Neuronal stem cell (in vitro differentiated cells): ENCODE measurements around the gene ARL14EP.

ENCODE experiments used
- DNase-seq: peaks from one replicate; pipeline ENCODE4 v3.0.0-alpha.2; 2013; ENCODE audit warnings: low spot score
- H2AFZ ChIP-seq: one replicate; pipeline ENCODE4 v1.6.1; 2013; ENCODE audit warnings: mild to moderate bottlenecking, low read length, inconsistent platforms
- H2AK5ac ChIP-seq: 2 replicates; pipeline ENCODE4 v1.6.1; 2013; ENCODE audit warnings: low read depth, mild to moderate bottlenecking, inconsistent platforms, low read length, moderate library complexity, mixed read lengths
- H2BK120ac ChIP-seq: 2 replicates; pipeline ENCODE4 v1.6.1; 2013; ENCODE audit warnings: low read depth, mild to moderate bottlenecking, inconsistent platforms, low read length, moderate library complexity, mixed read lengths
- H2BK12ac ChIP-seq: one replicate; pipeline ENCODE4 v1.6.1; 2013; ENCODE audit warnings: low read length, inconsistent platforms
- H2BK15ac ChIP-seq: 2 replicates; pipeline ENCODE4 v1.6.1; 2013; ENCODE audit warnings: mild to moderate bottlenecking, low read length, inconsistent platforms, mixed read lengths
- H2BK5ac ChIP-seq: one replicate; pipeline ENCODE4 v1.6.1; 2013; ENCODE audit warnings: inconsistent platforms, mild to moderate bottlenecking, low read length, moderate library complexity
- H3K14ac ChIP-seq: one replicate; pipeline ENCODE4 v1.6.1; 2013; ENCODE audit warnings: low read length, inconsistent platforms
- H3K18ac ChIP-seq: 2 replicates; pipeline ENCODE4 v1.6.1; 2013; ENCODE audit warnings: low read length, inconsistent platforms
- H3K23ac ChIP-seq: 2 replicates; pipeline ENCODE4 v1.6.1; 2013; ENCODE audit warnings: low read depth, mild to moderate bottlenecking, mixed read lengths, low read length, inconsistent platforms; ENCODE audit not compliant: poor library complexity
- H3K27ac ChIP-seq: replicated peaks from 3 replicates; pipeline ENCODE4 v1.5.1; 2013; ENCODE audit warnings: low read length, inconsistent platforms
- H3K27me3 ChIP-seq, 3 experiments: 2 replicates each; pipeline ENCODE4 v1.6.1; 2013; ENCODE audit warnings: low read length in 3 of 3, mild to moderate bottlenecking in 2 of 3, inconsistent platforms in 1 of 3, low read depth in 1 of 3, mixed read lengths in 1 of 3, moderate library complexity in 1 of 3; ENCODE audit not compliant: control insufficient read depth in 3 of 3, insufficient read depth in 3 of 3
- H3K36me3 ChIP-seq, 2 donors: replicated peaks in 1 of 2; 2 replicates each; pipeline ENCODE4 v1.6.1; 2013; ENCODE audit warnings: low read length in 2 of 2; ENCODE audit not compliant: control insufficient read depth in 2 of 2, insufficient read depth in 2 of 2
- H3K4ac ChIP-seq: 2 replicates; pipeline ENCODE4 v1.6.1; 2013; ENCODE audit warnings: inconsistent platforms, mild to moderate bottlenecking, low read length, moderate library complexity
- H3K4me1 ChIP-seq, 2 donors: 1 replicate in 1 of 2; 2 replicates in 1 of 2; pipeline ENCODE4 v1.6.1; 2013; ENCODE audit warnings: low read length in 2 of 2, low read depth in 1 of 2; ENCODE audit not compliant: control insufficient read depth in 2 of 2, insufficient read depth in 1 of 2
- H3K4me2 ChIP-seq: one replicate; pipeline ENCODE4 v1.6.1; 2013; ENCODE audit warnings: mild to moderate bottlenecking, low read length, inconsistent platforms; ENCODE audit not compliant: insufficient read depth, poor library complexity, severe bottlenecking
- H3K4me3 ChIP-seq, 2 donors: 2 replicates each; pipeline ENCODE4 v1.5.1; 2013; ENCODE audit warnings: low read length in 2 of 2, mild to moderate bottlenecking in 2 of 2, inconsistent platforms in 1 of 2, moderate library complexity in 1 of 2
- H3K79me1 ChIP-seq: one replicate; pipeline ENCODE4 v1.6.1; 2013; ENCODE audit warnings: low read depth, mild to moderate bottlenecking, inconsistent platforms, low read length, moderate library complexity
- H3K9ac ChIP-seq: one replicate; pipeline ENCODE4 v1.6.1; 2013; ENCODE audit warnings: mild to moderate bottlenecking, low read depth, low read length, inconsistent platforms; ENCODE audit not compliant: poor library complexity
- H3K9me3 ChIP-seq, 2 donors: replicated peaks in 1 of 2; 2 replicates each; pipeline versions ENCODE3 to v1.6.1; 2013; ENCODE audit warnings: low read length in 2 of 2, mild to moderate bottlenecking in 2 of 2, inconsistent platforms in 1 of 2, low read depth in 1 of 2, mixed read lengths in 1 of 2, moderate library complexity in 1 of 2; ENCODE audit not compliant: control insufficient read depth in 2 of 2, insufficient read depth in 1 of 2
- H4K8ac ChIP-seq: one replicate; pipeline ENCODE4 v1.6.1; 2013; ENCODE audit warnings: low read depth, mild to moderate bottlenecking, inconsistent platforms, low read length, moderate library complexity
- H4K91ac ChIP-seq: one replicate; pipeline ENCODE4 v1.6.1; 2013; ENCODE audit warnings: low read length, low read depth, mild to moderate bottlenecking, inconsistent platforms; ENCODE audit not compliant: poor library complexity
- WGBS, 2 donors: extraction: QIAGEN DNeasy Blood & Tissue Kit; methylation state at CpG; one replicate each; pipeline ENCODE4 v1.1.7; 2013; ENCODE audit warnings: missing lambda C conversion rate in 2 of 2, mixed read lengths in 1 of 2; ENCODE audit not compliant: insufficient read length in 2 of 2, insufficient replicate concordance in 1 of 2; ENCODE audit errors: extremely low coverage in 2 of 2; 5-methylcytosine and 5-hydroxymethylcytosine counted together

ARL14EP gene

GRCh38 chr11:30368394-30368793, 45.5 kb downstream of the ARL14EP start:
- Histone ChIP-seq H2BK12ac (no peak overlapping the region), H4K91ac (no peak overlapping the region), H3K36me3 (no peaks in the 10 kb centered on the region), H3K4me1 (peaks cover 0 to 11% of the 10 kb centered on the region in 2 donors), H4K8ac (no peak overlapping the region), H3K14ac (no peak overlapping the region), H2AFZ (no peak overlapping the region), H3K4me2 (no peak overlapping the region), H2AK5ac (no peak overlapping the region), H3K79me1 (no peaks in the 10 kb centered on the region), H3K4ac (no peak overlapping the region), H3K9ac (no peak overlapping the region), H3K9me3 (peaks cover 0 to 4% of the 10 kb centered on the region in 2 donors), H3K4me3 (no peak overlapping the region), H2BK120ac (no peak overlapping the region), H3K18ac (no peak overlapping the region), H3K27me3 (peaks cover 0 to 4% (median 0%) of the 10 kb centered on the region in 3 experiments), H2BK15ac (no peak overlapping the region), H3K23ac (no peak overlapping the region), H2BK5ac (no peak overlapping the region), H3K27ac (no peak overlapping the region)
- WGBS, 2 donors = no CpG with 5 or more reads among the region's 4 CpGs
- no peak for DNase-seq

- H3K23ac ChIP-seq = no peak overlapping the region
- H2BK5ac ChIP-seq = no peak overlapping the region
- no peak overlapping the region for H3K14ac ChIP-seq
- no peak overlapping the region for H3K27ac ChIP-seq
- H4K8ac ChIP-seq = no peak overlapping the region
- H3K4ac ChIP-seq = no peak overlapping the region
- H2AFZ ChIP-seq = no peak overlapping the region
- H2AK5ac ChIP-seq = no peak overlapping the region
- DNase-seq = no peak
- no peak overlapping the region for H2BK15ac ChIP-seq
- no peaks in the 10 kb centered on the region for H3K79me1 ChIP-seq
- no peak overlapping the region for H3K4me2 ChIP-seq
- H3K4me1 ChIP-seq = no peaks in the 10 kb centered on the region
- no peak overlapping the region for H4K91ac ChIP-seq
- H3K27me3 ChIP-seq = peaks cover 0 to 4% (median 0%) of the 10 kb centered on the region in 3 experiments
- no peak overlapping the region for H2BK120ac ChIP-seq
- no peak overlapping the region for H3K9ac ChIP-seq
- no peak overlapping the region for H2BK12ac ChIP-seq
- H3K36me3 ChIP-seq = no peaks in the 10 kb centered on the region
- peaks cover 0 to 4% of the 10 kb centered on the region in 2 donors for H3K9me3 ChIP-seq
- WGBS, 2 donors = no CpG with 5 or more reads among the region's 1 CpG
- H3K18ac ChIP-seq = no peak overlapping the region
- H3K4me3 ChIP-seq = no peak overlapping the region
These were observed 47.3 kb downstream of the ARL14EP start for GRCh38 chr11:30370164-30370563.

- Histone ChIP-seq H2AK5ac (no peak overlapping the region), H3K36me3 (no peaks in the 10 kb centered on the region)
- WGBS, 2 donors = no CpG with 5 or more reads among the region's 2 CpGs
These were observed 54.4 kb downstream of the ARL14EP start for GRCh38 chr11:30377347-30377746.

GRCh38 chr11:30380846-30381245, 57.9 kb downstream of the ARL14EP start:
- Histone ChIP-seq H2BK5ac (no peak overlapping the region), H4K91ac (no peak overlapping the region), H3K27ac (no peak overlapping the region), H2BK12ac (no peak overlapping the region), H2BK15ac (no peak overlapping the region), H3K4me1 (peaks cover 0 to 5% of the 10 kb centered on the region in 2 donors), H2BK120ac (no peak overlapping the region), H3K14ac (no peak overlapping the region), H3K27me3 (peaks cover 0 to 3% (median 0%) of the 10 kb centered on the region in 3 experiments), H3K18ac (no peak overlapping the region), H3K9ac (no peak overlapping the region), H2AFZ (no peak overlapping the region), H3K4me3 (no peak overlapping the region), H2AK5ac (no peak overlapping the region), H3K79me1 (no peaks in the 10 kb centered on the region), H4K8ac (no peak overlapping the region), H3K23ac (no peak overlapping the region), H3K4ac (no peak overlapping the region), H3K36me3 (no peaks in the 10 kb centered on the region), H3K4me2 (no peak overlapping the region), H3K9me3 (no peaks in the 10 kb centered on the region)
- DNase-seq = no peak

More at GRCh38 chr11:30377347-30377746, 54.4 kb downstream of the ARL14EP start:
- no peak for DNase-seq
- Histone ChIP-seq H3K79me1 (no peaks in the 10 kb centered on the region), H3K14ac (no peak overlapping the region), H3K9ac (no peak overlapping the region), H3K4me2 (no peak overlapping the region), H3K4ac (no peak overlapping the region), H3K9me3 (no peaks in the 10 kb centered on the region), H2BK120ac (no peak overlapping the region), H3K4me1 (peaks cover 0 to 5% of the 10 kb centered on the region in 2 donors), H2BK15ac (no peak overlapping the region), H4K8ac (no peak overlapping the region), H3K4me3 (no peak overlapping the region), H2AFZ (no peak overlapping the region), H2BK5ac (no peak overlapping the region), H3K18ac (no peak overlapping the region), H3K23ac (no peak overlapping the region), H4K91ac (no peak overlapping the region), H3K27ac (no peak overlapping the region), H3K27me3 (peaks cover 0 to 3% (median 0%) of the 10 kb centered on the region in 3 experiments), H2BK12ac (no peak overlapping the region)
